Endothelial cell of umbilical vein (primary cell): ENCODE results near the gene ABCA3. TPM values are rescaled to one million over a fixed set of nuclear protein-coding genes. Genes with fewer than 3 reads are reported as not detected.

Experiments used
- BruUV-seq: library from RNA; stranded (reverse); fragments of 400-500 nt; replicated peaks from 2 replicates; lab custom pipeline; 2021; lab: Mats Ljungman, UMichigan
- CTCF ChIA-PET: fragments of 300-600, 350-600 bp; sonication (Branson Sonifier 250); formaldehyde crosslinking; loops from one replicate; lab custom pipeline; 2021; ENCODE audit warnings: antibody characterized with exemption, inconsistent platforms; lab: Charles Lee
- POLR2A ChIA-PET: fragments of 300-600, 350-600 bp; sonication (Branson Sonifier 250); formaldehyde crosslinking; loops from one replicate; lab custom pipeline; 2021; ENCODE audit warnings: antibody characterized with exemption, inconsistent platforms; lab: Charles Lee
- DNase-seq: peaks from one replicate; pipeline ENCODE4 v3.0.0-alpha.2; 2011; ENCODE audit warnings: low read depth, low spot score
- FAIRE-seq: peaks from 2 replicates; lab custom pipeline; 2011; peaks lifted over from hg19 to GRCh38; lab: Jason Lieb, UNC
- H2AFZ ChIP-seq: 2 replicates; pipeline ENCODE4 v1.6.0; 2012; ENCODE audit warnings: low read depth, low read length, control low read depth, inconsistent platforms
- H3K27ac ChIP-seq: 2 replicates; pipeline ENCODE4 v1.5.1; 2011; ENCODE audit warnings: low read depth, mild to moderate bottlenecking, control low read depth, low read length, moderate library complexity; ENCODE audit not compliant: insufficient read depth
- H3K27me3 ChIP-seq, 2 experiments: 2 replicates each; pipeline versions ENCODE4 v1.6.0 to v1.6.1; 2011; ENCODE audit warnings: low read length in 2 of 2, mixed read lengths in 1 of 2; ENCODE audit not compliant: control insufficient read depth in 2 of 2, insufficient read depth in 2 of 2
- H3K36me3 ChIP-seq, 2 experiments: 2 replicates in 1 of 2; 3 replicates in 1 of 2; pipeline ENCODE4 v1.5.1; 2011; ENCODE audit warnings: low read length in 2 of 2, mild to moderate bottlenecking in 1 of 2, moderate library complexity in 1 of 2; ENCODE audit not compliant: control insufficient read depth in 2 of 2, insufficient read depth in 2 of 2; ENCODE audit errors: extremely low read depth in 1 of 2
- H3K4me1 ChIP-seq: 3 replicates; pipeline ENCODE4 v1.5.1; 2011; ENCODE audit warnings: mild to moderate bottlenecking, low read length; ENCODE audit not compliant: control insufficient read depth, insufficient read depth; ENCODE audit errors: extremely low read depth
- H3K4me2 ChIP-seq: 2 replicates; pipeline ENCODE4 v1.6.1; 2011; ENCODE audit warnings: low read length, control low read depth, mixed read lengths; ENCODE audit not compliant: insufficient read depth
- H3K4me3 ChIP-seq, 3 experiments: fragments of 200-600 bp in 1 of 3; sonication (generic), shearing (Covaris generic) in 1 of 3; replicated peaks in 1 of 3; 2 replicates each; pipeline ENCODE4 v1.5.1; 2011 to 2016; ENCODE audit warnings: control low read depth in 3 of 3, low read length in 3 of 3, mild to moderate bottlenecking in 2 of 3, inconsistent platforms in 1 of 3, low read depth in 1 of 3, moderate library complexity in 1 of 3; ENCODE audit not compliant: insufficient read depth in 1 of 3
- H3K79me2 ChIP-seq: 2 replicates; pipeline ENCODE4 v1.6.0; 2012; ENCODE audit warnings: low read length, inconsistent platforms; ENCODE audit not compliant: control insufficient read depth, insufficient read depth
- H3K9ac ChIP-seq: replicated peaks from 2 replicates; pipeline ENCODE3; 2011; ENCODE audit warnings: low read length, control low read depth; ENCODE audit not compliant: insufficient read depth; ENCODE audit errors: extremely low read depth
- H3K9me1 ChIP-seq: replicated peaks from 3 replicates; pipeline ENCODE4 v1.6.0; 2011; ENCODE audit warnings: mild to moderate bottlenecking, low read length; ENCODE audit not compliant: control insufficient read depth, insufficient read depth; ENCODE audit errors: extremely low read depth
- H3K9me3 ChIP-seq: replicated peaks from 2 replicates; pipeline ENCODE4 v1.5.1; 2012; ENCODE audit warnings: low read length, inconsistent platforms; ENCODE audit not compliant: control insufficient read depth, insufficient read depth
- H4K20me1 ChIP-seq: replicated peaks from 2 replicates; pipeline ENCODE3; 2011; ENCODE audit warnings: mild to moderate bottlenecking, low read length; ENCODE audit not compliant: control insufficient read depth, insufficient read depth; ENCODE audit errors: extremely low read depth
- EZH2 ChIP-seq: IDR thresholded peaks from 2 replicates; pipeline ENCODE4 v1.6.1; 2012; ENCODE audit warnings: borderline replicate concordance, low read depth, mild to moderate bottlenecking, moderate library complexity, low read length, inconsistent platforms; ENCODE audit not compliant: severe bottlenecking
- FOS ChIP-seq: IDR thresholded peaks from 2 replicates; pipeline ENCODE4 v1.6.1; 2011; ENCODE audit warnings: mild to moderate bottlenecking, low read length, moderate library complexity, borderline replicate concordance; ENCODE audit not compliant: insufficient read depth
- GATA2 ChIP-seq: IDR thresholded peaks from 2 replicates; pipeline ENCODE4 v1.7.0; 2011; ENCODE audit warnings: low read depth, mild to moderate bottlenecking, moderate library complexity, mixed read lengths, low read length; ENCODE audit not compliant: insufficient read length, insufficient read depth
- JUN ChIP-seq: IDR thresholded peaks from 2 replicates; pipeline ENCODE4 v1.6.1; 2011; ENCODE audit warnings: borderline replicate concordance, low read depth; ENCODE audit not compliant: insufficient read length, insufficient read depth
- MYC ChIP-seq: IDR thresholded peaks from one replicate; pipeline ENCODE4 v1.6.1; 2011; ENCODE audit warnings: mild to moderate bottlenecking, low read depth, low read length
- POLR2A ChIP-seq: IDR thresholded peaks from 2 replicates; pipeline ENCODE4 v1.6.1; 2012; ENCODE audit warnings: low read depth, mild to moderate bottlenecking, control low read depth, low read length
- POLR2AphosphoS5 ChIP-seq: IDR thresholded peaks from 2 replicates; pipeline ENCODE4 v1.6.1; 2012; ENCODE audit warnings: low read depth, mild to moderate bottlenecking, control low read depth, low read length, moderate library complexity; ENCODE audit not compliant: insufficient read depth
- dilution Hi-C: fragments of 300-500 bp; cut with MboI; formaldehyde crosslinking; loops from one replicate; pipeline ENCODE4 v1.15.0; 2019; ENCODE audit warnings: low sequenced_read_pairs; ENCODE audit not compliant: extremely low pct_ligation_motif_present
- intact Hi-C: fragments of 100-400 bp; cut with micrococcal nuclease; formaldehyde crosslinking; loops from one replicate; pipeline ENCODE4 v1.10.0; 2022
- polyA plus RNA-seq, 4 experiments: library from polyadenylated mRNA; depleted of rRNA in 3 of 4; stranded (reverse) in 3 of 4; unstranded in 1 of 4; fragments of >200 nt; gene quantifications; 2 replicates each; pipeline versions ENCODE4 v1.2.1 to v1.2.3, GENCODE V29; 2011 to 2012; ENCODE audit warnings: missing spikeins in 1 of 4
- total RNA-seq: library from RNA; stranded (reverse); gene quantifications from 2 replicates; pipeline ENCODE4 v1.2.3, GENCODE V29; 2021
- TF ChIP-seq, protein P1 (sequence below): IDR thresholded peaks from 2 replicates; pipeline ENCODE4 v1.6.1; 2011; ENCODE audit not compliant: insufficient read depth, insufficient read length
- TF ChIP-seq, protein P2 (sequence below), 2 donors: IDR thresholded peaks; 1 replicate in 1 of 2; 2 replicates in 1 of 2; pipeline ENCODE4 v1.5.1; 2011; ENCODE audit warnings: low read length in 2 of 2, mild to moderate bottlenecking in 2 of 2, moderate library complexity in 2 of 2, control low read depth in 1 of 2, inconsistent platforms in 1 of 2, low read depth in 1 of 2; ENCODE audit not compliant: insufficient read depth in 1 of 2; ENCODE audit errors: extremely low read depth in 1 of 2

Gene ABCA3
- total and polyA plus RNA-seq, 2 donors (not counting 3 experiments of a cell fraction or from before 2014, with no cell fraction given): 13.5 to 36.0 TPM

DNA sequence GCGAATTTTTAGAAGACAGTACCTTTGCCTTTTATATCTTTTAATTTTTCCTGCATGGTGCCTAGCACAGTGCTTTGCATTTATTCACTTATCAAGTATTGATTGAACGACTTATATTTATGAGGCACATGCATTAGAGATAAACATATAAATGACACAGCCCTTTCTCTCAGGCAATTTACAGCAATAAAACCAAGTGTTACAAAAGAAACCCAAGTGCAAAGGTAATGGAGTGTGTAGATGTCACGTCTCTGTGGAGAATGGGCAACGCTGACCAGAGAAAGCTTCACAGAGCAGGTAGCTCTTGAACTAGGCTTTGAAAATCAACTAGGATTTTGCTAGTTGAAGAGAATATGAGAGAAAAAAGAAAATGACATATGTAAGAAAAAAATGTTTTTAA lies 32.6 kb upstream of the ABCA3 start:
- peaks cover 16% of the 10 kb centered on the region in 2 experiments for H3K27me3 ChIP-seq
- POLR2A ChIA-PET: no interaction called here
- H2AFZ ChIP-seq: no peak overlapping the region
- H3K27ac ChIP-seq: no peak overlapping the region
- FAIRE-seq (no peak), DNase-seq (no peak)
- no TSS peak for BruUV-seq
- H3K4me3 ChIP-seq: no peak overlapping the region
- no peaks in the 10 kb centered on the region for H3K9me1 ChIP-seq
- H3K36me3 ChIP-seq: no peaks in the 10 kb centered on the region
- no peak overlapping the region for H3K9ac ChIP-seq
- dilution Hi-C loops: no loop called here
- TF ChIP-seq, protein P1, sequence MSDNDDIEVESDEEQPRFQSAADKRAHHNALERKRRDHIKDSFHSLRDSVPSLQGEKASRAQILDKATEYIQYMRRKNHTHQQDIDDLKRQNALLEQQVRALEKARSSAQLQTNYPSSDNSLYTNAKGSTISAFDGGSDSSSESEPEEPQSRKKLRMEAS: no peak
- TF ChIP-seq EZH2 (no peak), JUN (no peak), MYC (no peak), POLR2A (no peak), GATA2 (no peak), POLR2AphosphoS5 (no peak), FOS (no peak)
- TF ChIP-seq, protein P2, sequence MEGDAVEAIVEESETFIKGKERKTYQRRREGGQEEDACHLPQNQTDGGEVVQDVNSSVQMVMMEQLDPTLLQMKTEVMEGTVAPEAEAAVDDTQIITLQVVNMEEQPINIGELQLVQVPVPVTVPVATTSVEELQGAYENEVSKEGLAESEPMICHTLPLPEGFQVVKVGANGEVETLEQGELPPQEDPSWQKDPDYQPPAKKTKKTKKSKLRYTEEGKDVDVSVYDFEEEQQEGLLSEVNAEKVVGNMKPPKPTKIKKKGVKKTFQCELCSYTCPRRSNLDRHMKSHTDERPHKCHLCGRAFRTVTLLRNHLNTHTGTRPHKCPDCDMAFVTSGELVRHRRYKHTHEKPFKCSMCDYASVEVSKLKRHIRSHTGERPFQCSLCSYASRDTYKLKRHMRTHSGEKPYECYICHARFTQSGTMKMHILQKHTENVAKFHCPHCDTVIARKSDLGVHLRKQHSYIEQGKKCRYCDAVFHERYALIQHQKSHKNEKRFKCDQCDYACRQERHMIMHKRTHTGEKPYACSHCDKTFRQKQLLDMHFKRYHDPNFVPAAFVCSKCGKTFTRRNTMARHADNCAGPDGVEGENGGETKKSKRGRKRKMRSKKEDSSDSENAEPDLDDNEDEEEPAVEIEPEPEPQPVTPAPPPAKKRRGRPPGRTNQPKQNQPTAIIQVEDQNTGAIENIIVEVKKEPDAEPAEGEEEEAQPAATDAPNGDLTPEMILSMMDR (IDR thresholded peaks at IDR 0.05; ENCODE audit: extremely low read depth in 1 of 2, insufficient read depth in 1 of 2, low read depth in 1 of 2, low read length in 2 of 2): no peak
- no peaks in the 10 kb centered on the region for H3K79me2 ChIP-seq
- CTCF ChIA-PET: interaction anchor here (1.7 kb wide), 1 partner anchor 11 kb away, joined by 4 read pairs; no protein-coding TSS in a partner anchor
- intact Hi-C loops: no loop called here
- no peak overlapping the region for H3K4me2 ChIP-seq
- peaks cover 12% of the 10 kb centered on the region for H3K4me1 ChIP-seq
- no peaks in the 10 kb centered on the region for H4K20me1 ChIP-seq
- H3K9me3 ChIP-seq: no peaks in the 10 kb centered on the region
